DND-41 (cell line): ENCODE results near the gene ZMYND19.

ENCODE experiments used
- CTCF ChIP-seq: IDR thresholded peaks from 2 replicates; pipeline ENCODE4 v1.5.1; 2012; ENCODE audit warnings: borderline replicate concordance, low read length, moderate library complexity, mild to moderate bottlenecking; ENCODE audit not compliant: poor library complexity, severe bottlenecking; ENCODE audit errors: extremely low read depth
- EZH2 ChIP-seq: IDR thresholded peaks from 3 replicates; pipeline ENCODE4 v1.6.1; 2012; ENCODE audit warnings: borderline replicate concordance, low read depth, mild to moderate bottlenecking, moderate library complexity, low read length, inconsistent platforms; ENCODE audit not compliant: severe bottlenecking

- no peak for TF ChIP-seq CTCF
- TF ChIP-seq EZH2, result no peak
Measured at GRCh38 chr9:137551264-137552021, 38.9 kb downstream of the ZMYND19 start, which contains the start of gene MRPL41.
